AG04449 (cell line): Measurements from ENCODE around the gene KCNAB1.

Experiments
- CTCF ChIA-PET: fragments of 350-600 bp; formaldehyde crosslinking; extraction: SDS; loops from one replicate; lab custom pipeline; 2021; ENCODE audit warnings: antibody characterized with exemption; lab: Yijun Ruan, JAX
- POLR2A ChIA-PET: fragments of 400-600, 350-600 bp; formaldehyde crosslinking; extraction: SDS; loops from one replicate; lab custom pipeline; 2020; ENCODE audit warnings: antibody characterized with exemption, inconsistent platforms; lab: Yijun Ruan, JAX
- DNase-seq: peaks from one replicate; pipeline ENCODE4 v3.0.0-alpha.2; 2010; ENCODE audit warnings: low read depth, low spot score
- H3K4me3 ChIP-seq: 2 replicates; pipeline ENCODE4 v1.5.1; 2011; ENCODE audit warnings: low read depth, mild to moderate bottlenecking, control low read depth, low read length
- TF ChIP-seq, protein P1 (sequence below): IDR thresholded peaks from one replicate; pipeline ENCODE4 v1.5.1; 2011; ENCODE audit warnings: mild to moderate bottlenecking, moderate library complexity, low read length, control low read depth, inconsistent platforms; ENCODE audit not compliant: insufficient read depth; ENCODE audit errors: missing control alignments

The KCNAB1 gene

DNA sequence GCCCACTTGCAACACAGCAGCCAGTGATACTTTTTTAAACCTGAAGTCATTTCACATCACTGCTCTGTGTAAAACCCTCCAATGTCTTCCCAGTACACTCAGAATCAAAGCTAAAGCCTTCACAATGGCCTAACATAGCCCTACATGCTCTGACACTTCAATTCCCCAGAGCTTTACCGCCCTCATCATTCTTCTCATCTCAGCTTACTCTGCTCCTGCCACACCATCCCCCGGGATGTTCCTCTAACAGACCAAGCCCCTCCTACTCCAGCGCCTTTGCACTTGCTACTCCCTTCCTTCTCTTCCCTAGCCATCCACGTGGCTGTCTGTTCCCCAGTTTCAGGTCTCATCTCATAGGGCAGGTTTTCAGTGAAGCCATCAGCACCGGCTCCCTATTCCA lies 240.6 kb downstream of the KCNAB1 start:
- CTCF ChIA-PET, result interaction anchor here (0.9 to 1.3 kb wide), 2 partner anchors 88 to 208 kb away, joined by 3 read pairs; no protein-coding TSS in a partner anchor
- POLR2A ChIA-PET, result no interaction called here
- no peak for DNase-seq

DNA sequence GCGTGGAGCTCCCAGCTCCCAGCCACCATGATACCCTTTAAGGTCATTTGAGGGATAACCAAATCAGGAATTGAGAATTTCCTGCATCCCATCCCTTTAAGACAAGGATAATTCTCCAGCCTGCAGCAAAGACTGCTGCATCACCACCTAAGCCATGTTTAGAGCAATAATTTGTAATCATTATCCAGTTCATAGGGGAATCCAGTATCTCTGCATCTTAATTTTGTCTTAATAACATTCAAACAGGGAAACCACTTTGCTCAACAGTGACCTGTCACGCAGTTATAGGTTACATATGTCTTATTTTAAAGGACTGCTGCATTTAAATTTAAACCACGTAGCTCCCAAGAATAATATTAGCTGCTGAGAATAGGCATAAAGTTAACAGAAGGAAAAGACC lies 246.2 kb downstream of the KCNAB1 start:
- H3K4me3 ChIP-seq, result no peak overlapping the region
- ChIA-PET POLR2A (no interaction called here), CTCF (no interaction called here)
- TF ChIP-seq, protein P1, sequence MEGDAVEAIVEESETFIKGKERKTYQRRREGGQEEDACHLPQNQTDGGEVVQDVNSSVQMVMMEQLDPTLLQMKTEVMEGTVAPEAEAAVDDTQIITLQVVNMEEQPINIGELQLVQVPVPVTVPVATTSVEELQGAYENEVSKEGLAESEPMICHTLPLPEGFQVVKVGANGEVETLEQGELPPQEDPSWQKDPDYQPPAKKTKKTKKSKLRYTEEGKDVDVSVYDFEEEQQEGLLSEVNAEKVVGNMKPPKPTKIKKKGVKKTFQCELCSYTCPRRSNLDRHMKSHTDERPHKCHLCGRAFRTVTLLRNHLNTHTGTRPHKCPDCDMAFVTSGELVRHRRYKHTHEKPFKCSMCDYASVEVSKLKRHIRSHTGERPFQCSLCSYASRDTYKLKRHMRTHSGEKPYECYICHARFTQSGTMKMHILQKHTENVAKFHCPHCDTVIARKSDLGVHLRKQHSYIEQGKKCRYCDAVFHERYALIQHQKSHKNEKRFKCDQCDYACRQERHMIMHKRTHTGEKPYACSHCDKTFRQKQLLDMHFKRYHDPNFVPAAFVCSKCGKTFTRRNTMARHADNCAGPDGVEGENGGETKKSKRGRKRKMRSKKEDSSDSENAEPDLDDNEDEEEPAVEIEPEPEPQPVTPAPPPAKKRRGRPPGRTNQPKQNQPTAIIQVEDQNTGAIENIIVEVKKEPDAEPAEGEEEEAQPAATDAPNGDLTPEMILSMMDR, result no peak
- DNase-seq, result no peak

More for the DNA sequence above, 240.6 kb downstream of the KCNAB1 start:
- TF ChIP-seq, protein P1, result no peak
- no peak overlapping the region for H3K4me3 ChIP-seq

DNA sequence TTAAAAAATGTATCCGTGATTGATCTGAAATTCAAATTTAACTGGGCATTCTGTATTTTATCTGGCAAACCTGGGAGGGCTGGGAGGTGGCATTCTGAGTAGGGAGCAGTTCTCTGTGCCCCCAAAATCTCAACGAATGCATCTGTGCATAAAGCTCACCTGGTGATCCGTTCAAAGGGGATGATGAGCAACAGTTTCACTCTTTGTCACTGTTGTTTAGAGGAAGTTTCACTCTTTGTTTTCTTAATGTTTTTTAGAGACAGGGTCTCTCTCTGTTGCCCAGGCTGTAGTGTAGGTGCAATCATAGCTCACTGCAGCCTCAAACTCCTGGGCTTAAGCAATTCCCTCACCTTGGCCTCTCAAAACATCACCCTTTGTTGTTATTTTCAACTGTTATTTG lies 247.8 kb downstream of the KCNAB1 start:
- no peak overlapping the region for H3K4me3 ChIP-seq
- TF ChIP-seq, protein P1, result no peak
- POLR2A ChIA-PET, result no interaction called here
- DNase-seq, result no peak
- CTCF ChIA-PET, result interaction anchor here (0.9 kb wide), 1 partner anchor 194 kb away, joined by 3 read pairs; no protein-coding TSS in a partner anchor

DNA sequence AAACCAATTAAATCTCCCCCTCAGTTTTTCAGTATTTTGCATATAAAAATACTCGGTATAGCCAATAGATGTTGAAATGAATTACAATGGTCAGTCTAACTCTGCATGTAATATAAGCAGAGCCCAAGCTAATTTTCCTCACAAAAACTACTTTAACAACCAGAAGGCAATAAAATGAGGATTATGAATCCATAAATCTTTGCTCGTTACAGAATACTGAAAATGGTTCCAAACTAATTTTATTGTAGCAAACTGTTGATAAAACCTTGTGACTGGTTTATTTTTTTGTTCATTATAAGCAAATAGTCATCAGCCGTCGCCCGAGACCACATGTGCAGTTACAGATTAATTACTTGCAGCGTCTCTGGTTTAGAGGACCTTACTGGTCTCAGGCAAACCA lies 251.3 kb downstream of the KCNAB1 start:
- DNase-seq, result no peak
- POLR2A ChIA-PET, result no interaction called here
- TF ChIP-seq, protein P1, result no peak
- CTCF ChIA-PET, result no interaction called here
- no peak overlapping the region for H3K4me3 ChIP-seq

DNA sequence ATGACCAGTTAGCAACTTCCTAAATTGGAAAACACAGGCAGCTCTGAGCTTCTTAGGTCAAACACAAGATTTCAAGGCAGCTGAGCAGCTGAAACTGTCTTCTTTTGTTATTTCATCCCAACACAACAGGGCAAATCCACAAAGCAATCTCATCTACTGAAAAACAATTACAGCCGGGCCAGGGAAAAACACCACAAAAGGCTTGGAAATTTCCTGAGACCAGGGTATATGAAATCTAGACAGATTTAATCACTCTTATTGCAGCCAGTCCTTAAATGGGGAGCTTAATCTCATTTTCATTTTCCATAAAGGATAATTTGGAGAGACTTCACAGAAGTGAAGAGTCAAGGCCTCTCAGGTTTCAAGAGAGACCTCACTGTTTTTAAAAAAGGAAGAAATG lies 252.7 kb downstream of the KCNAB1 start:
- TF ChIP-seq, protein P1, result no peak
- POLR2A ChIA-PET, result no interaction called here
- no peak for DNase-seq
- CTCF ChIA-PET, result interaction anchor here (0.9 to 1.4 kb wide), 4 partner anchors 10 to 76 kb away, joined by 3 to 6 read pairs (median 4); no protein-coding TSS in a partner anchor
- no peak overlapping the region for H3K4me3 ChIP-seq

DNA sequence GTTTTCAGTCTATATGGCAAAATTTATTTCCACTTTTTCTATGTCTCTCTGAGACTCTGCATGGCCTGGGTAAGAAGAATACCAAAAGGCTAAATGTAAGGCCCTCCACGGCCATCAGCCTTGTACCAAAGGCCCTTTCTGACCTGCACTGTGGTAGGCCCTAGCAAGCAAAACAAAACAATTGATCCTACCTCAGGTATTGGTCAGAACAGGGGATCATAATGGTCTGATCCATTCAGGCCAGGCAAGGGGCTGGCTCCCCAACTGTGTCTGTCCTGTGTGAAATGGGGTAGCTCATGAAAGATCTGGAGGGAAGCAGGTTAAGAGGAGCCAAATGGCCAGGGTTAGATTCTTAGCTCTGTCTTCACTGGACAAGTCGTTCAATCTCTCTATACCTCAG lies 253.3 kb downstream of the KCNAB1 start:
- CTCF ChIA-PET, result interaction anchor here (1.0 to 1.4 kb wide), 3 partner anchors 10 to 21 kb away, joined by 3 to 6 read pairs (median 4); no protein-coding TSS in a partner anchor
- H3K4me3 ChIP-seq, result no peak overlapping the region
- POLR2A ChIA-PET, result no interaction called here
- no peak for DNase-seq
- TF ChIP-seq, protein P1, result no peak
